NCI-H748 (cell line): ENCODE data around the gene RAD51B.
"Not testable (repeated sequence)": the region's sequence is repeated elsewhere in the genome, so short reads cannot be mapped to it uniquely, and the experiment has no call there.

Experiments
- DNase-seq: peaks from one replicate; lab custom pipeline; 2025; ENCODE audit not compliant: unreplicated experiment; lab: John Stamatoyannopoulos, UW

RAD51B gene

DNA sequence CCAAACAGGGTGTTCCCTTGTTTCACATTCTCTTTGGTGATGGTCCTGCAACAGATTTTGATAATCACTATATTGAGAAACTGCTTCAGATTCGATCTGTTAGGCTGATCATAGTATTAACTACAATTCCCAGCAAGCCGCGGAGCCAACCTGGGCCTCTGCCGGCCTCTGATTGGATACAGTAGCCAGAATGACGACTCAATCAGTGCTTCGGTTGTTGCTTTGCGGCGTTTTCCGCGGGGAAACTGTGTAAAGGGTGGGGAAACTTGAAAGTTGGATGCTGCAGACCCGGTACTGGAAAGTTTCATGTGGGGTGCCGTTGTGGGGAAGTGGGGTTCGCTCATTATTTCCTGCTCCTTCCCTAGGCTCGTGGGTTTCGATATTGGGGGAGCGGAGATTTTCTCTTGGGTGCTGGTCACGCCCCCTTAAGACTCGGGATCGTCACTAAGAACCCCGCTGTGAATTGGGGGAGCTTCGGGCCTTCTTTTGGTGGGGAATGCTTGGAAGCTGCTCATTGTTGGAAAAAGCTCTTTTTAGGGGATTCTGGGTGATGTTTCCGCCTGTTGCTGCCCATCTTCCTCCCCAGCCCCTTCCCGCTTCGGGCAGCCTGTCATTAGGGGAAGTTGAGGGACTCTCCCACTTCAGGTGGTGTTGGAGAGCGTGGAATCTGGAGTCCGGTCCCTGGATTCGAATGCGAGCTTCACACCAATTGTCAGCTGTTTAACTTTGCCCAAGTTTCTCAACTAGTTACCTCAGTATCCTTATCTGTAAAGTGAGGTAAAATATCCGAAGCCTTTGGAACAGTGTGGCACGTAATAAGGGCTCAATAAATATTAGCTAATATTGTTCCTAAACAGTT lies at the start of gene RAD51B:
TSS of gene RAD51B (plus strand) at position 217 of the 859 bp plus-strand sequence.
- DNase-seq, result peak; percentile 88

DNA sequence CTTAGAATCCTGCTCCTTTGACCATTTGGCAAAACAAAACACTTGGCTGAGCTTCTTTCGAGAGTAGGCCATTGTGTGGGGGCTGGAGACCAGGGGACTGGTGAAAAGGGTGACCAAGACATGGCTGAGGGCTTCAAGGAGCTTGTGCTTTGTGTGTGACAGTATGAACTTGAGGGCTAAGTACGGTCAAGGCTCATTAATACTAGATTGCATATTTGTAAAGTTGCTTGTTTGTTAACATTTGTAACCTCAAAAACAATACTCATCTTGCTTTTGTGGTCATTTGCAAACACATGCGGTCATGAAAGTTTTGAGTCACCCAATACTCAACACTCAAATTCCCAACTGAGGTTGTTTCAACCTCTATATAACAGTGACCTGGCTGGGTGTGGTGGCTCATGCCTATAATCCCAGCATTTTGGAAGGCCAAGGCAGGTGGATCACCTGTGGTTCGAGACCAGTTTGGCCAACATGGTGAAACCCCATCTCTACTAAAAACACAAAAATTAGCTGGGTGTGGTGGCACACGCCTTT lies 45.7 kb upstream of the RAD51B start:
- DNase-seq, result no peak

DNA sequence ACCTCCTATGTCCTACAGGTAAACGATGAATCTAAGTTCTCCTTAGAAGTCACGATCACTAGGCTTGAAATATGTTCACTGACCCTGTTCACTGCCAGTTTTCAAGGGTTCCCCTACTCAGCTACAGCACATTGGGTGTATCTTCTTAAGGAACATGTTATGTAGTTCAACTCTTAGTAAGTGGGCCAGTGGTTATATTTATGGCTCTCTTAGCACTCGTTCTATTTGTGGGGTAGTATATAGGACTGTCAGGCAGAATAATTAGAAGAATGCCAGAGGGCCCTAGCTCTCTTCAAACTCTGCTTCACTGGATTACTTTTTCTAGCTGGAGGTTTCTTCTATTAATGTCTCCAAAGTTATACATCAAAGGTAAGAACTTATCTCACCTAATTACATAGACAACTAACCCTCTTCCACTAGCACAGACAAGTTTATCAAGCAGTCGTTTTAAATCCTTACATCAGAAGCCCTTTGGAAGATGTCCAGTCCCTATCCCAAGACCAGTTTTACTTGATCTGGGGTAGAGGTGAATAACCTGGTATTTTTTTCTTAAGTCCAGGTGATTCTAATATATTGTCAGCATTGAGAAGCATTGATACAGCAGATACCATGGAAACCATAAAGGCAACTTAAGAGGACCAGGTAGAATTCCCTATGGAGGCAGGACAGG lies 42.8 kb upstream of the RAD51B start:
- no peak for DNase-seq

DNA sequence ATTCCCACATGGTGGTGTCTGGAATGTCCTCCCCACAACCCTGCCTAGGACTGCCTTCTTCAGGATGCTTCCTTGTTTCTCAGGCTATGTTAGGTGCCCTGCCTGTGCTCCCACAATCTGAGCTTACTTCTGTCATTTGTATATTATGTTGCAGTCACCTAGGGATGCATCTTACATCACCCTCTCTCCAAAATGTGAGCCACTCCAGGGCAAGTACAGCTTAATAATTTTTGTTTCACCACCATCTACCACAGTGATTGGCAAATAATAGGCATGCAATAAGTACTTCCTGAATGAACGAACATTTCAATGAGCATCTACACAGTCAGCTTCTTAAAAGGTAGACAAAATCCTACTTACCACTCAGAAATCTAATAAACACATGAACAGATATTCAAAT lies 40.8 kb upstream of the RAD51B start:
- DNase-seq, result no peak

DNA sequence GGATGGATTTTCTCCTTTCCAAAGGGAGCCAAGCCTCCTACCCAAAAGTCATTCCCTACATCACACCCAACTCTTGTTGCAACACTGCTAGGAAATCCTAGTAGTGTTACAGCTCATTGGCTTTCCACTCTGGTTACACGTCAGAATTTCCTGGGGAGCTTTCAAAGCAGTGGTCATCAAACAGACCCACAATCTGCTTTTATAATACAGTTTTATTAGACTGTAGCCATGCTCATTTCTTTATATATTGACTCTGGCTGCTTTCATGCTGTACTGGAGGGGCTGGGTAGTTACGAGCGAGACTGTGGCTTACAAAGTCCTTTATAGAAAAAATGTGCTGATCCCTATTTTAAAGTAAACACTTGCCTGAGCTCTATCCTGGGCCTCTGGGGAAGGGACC lies 37.5 kb upstream of the RAD51B start:
- no peak for DNase-seq

DNA sequence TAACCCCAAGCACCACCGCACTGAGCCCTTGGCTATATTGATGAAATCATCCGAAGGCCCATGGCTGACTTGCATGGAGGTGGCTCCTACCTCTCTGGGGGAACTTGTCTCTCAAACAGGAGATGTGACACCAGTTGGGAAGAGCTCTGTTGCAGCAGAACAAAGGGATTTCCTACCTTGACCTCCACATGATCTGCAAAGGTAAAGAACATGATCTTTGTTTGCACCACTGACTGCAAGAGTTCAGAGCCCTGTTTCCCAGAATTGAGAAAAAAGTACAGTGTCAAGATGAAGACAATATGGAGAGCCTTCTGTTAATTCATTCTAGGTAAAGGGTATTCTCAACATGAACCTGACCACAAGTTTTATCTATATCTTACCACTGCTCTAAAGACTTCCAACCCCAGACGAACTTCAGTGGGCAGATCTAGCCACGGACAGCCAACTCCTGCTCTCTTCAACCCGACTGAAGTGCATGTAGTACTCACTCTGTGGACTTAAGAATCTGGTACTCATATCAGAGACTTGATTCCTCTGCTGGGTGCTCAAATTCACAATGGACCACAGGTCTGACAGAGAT lies 35.2 kb upstream of the RAD51B start:
- DNase-seq, result no peak

DNA sequence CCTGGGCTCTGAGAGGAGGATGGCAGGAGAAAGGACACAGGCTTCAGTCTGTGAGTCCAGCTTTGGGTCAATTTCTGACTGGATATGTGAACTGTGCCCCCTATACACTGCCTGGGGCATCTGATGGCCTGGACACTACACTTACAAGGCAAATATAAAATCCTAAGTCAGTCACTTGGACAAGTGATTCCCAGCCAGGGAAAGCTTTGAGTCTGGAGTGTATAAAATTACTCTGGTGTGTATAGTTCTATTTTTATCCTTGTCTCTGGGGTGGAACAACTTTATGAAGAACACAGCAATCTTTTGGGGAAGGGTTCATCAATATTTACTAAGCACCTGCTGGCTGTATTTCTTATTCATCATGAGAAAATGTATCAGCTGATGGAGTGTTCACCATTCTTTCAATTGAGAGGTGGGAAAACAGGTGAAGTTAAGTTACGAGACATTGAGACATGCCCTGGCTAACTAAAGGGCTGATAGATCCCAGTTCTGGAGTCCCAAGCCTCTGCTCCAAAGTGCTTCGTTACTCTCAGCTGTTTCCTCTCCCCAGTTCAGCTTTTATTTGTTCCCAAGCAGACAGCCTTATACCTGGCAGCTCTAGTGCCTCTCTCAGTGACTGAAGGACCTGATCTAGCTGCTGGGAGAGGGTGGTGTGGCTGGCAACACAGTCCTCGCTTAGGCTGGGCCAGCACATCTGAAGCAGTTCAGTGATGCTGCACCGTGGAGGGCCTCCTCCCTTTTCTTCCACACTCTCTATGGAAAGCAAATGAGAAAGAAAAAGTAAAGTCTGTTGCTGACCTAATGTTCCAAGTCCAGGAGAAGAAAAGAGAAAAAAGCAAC lies 34.1 kb upstream of the RAD51B start:
- no peak for DNase-seq

DNA sequence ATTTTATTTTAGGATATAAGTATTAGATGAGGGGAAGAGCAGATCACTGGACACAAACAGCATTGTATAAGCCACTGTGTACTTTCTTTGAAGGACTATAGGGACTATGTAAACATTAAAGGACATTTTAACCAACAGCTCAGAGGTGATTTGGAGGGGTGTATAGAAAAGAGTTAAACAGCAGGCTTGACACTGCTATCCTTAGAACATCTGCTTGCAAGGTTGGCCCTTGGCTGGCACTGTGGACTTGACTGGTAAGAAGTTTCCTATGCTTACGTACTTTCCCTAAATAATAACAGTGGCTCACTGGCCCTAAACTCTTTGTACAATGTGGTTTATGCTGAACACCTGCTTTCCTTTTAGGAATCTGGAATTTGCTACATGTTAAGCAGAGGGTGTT lies 31.9 kb upstream of the RAD51B start:
- DNase-seq, result no peak

DNA sequence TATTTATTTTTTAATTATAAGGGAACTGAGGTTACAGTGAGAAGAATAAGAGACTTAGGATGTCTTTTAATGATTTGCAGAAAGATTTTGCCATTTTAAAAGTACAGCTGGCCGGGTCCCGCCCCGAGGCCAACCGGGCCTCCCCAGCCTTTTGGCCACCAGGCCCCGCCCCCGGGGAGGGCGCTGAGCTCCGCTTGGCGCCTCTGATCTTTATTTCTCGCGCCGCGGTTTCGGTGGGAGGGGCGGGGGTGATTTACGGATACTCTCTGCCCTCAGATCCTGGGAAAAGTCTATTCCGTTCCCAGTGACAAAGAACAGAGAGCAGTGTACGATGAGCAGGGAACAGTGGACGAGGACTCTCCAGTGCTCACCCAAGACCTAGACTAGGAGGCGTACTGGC lies 20.8 kb upstream of the RAD51B start:
- DNase-seq, result no peak

DNA sequence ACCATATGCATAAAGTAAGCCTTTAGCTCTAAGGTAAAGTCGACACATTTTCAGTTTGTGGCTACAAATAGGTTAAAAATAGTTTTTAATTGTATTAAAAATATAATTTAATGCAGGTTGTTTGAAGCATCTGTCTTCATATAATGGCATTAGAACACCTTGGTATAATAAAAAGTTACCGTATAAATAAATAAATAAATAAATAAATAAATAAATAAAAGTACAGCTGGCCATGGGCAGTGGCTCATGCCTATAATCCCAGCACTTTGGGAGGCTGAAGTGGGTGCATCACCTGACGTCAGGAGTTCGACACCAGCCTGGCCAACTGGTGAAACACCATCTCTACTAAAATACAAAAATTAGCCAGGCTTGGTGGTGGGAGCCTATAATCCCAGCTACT lies 18.8 kb upstream of the RAD51B start:
- DNase-seq, result no peak

DNA sequence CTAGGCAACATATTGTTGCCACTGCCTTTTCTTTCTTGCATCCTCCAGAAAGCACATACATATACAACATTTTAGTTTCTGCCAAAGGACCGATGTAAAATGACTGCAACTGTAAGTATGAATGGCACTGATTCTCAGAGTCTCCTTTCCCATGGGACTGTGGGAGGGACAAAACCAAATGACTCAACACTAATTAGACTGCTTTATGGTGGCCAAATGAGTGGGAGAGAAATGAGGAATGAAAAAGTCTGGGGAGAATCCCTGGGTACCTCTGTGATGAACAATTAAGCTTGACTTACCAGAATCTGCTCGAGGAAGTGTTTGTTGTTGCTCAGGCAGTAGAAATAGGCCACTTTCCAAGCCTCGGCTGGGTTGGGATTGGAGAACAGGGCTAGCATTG lies 13.3 kb upstream of the RAD51B start:
- no peak for DNase-seq

DNA sequence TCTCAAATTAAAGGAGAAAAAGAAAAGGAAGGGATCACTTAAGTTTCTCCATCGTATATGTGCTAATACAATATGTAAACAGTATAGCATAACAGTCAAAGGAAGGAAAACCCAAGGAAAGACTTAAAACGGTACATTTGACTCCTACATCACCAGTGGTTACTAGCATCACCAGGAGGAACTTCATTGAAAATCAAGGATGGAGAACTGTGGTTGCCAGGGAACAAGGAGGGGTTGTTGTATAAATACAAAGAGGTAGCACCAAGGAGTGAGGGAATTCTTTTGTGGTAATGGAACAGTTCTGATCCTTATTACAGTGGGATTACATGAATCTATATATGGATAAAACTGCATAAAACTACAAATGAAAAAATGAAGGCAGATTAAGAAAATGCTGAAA lies 4.8 kb upstream of the RAD51B start:
- no peak for DNase-seq

DNA sequence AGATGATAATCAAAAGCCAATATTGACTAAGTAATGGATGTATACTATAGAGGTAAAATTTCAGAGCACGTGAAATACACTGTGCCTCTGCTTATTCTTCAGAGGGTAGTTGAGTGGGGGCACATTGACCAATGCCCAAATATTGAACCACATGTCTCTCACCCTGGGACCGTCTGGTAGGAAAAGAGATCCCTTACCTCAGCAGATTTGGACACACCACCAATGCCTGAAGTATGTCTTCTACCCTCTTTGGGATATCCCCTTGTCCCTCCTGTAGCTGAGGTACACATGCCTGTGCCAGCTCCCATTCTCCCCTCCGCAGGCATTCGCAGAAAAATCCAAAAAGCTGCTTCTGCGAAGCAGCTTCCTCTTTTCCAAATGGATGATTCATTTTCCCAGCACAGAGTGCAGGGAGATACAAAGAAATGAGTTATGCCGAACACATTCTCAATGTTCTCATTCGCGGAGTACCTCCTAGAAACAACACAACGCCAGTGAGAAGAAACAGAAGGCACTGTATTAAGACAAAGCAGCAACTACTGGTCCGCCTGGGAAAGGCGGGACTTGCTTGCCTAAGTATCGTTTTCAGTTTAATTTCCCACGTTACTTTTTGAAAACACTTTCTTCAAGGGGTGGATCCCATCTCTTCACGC lies 3.9 kb upstream of the RAD51B start:
- peak; percentile 46 for DNase-seq

DNA sequence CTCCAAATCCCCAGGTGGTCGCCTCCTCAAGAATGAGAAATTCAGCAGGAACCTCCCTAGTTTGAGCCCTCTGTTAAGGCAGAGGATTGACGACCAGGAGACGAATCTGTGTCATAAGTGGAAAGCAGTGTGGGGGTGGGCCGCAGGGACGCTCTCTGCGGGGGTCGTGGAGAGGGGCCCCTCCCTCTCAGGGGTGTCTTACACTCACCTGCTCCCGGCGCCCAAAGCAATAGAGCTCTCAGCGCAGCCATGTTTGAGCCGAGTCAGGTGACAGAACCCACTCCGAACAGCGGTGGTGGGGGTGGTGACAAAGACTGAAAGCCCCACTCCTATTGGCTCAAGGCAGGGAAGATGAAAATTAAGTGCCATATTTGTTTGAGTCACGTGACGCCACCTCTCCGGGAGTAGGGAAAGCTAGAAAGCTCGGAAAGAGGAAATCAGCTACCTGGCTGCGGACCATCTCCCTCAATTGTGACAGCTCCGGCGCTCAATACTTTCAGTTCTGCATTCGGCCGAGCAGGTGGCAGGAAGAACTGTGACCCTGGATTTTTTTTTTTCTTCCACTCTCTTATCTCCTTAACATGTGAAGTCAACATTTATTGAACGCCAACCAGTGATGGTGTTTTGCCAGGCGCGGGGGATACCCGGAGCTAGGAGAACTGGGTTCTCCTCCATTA lies 3.1 kb upstream of the RAD51B start, which contains the start of gene ZFYVE26:
TSS of gene ZFYVE26 (minus strand) at position 265 of the 677 bp plus-strand sequence. CDS start 627 bp downstream, outside the sequence.
- peak; percentile 97 for DNase-seq

DNA sequence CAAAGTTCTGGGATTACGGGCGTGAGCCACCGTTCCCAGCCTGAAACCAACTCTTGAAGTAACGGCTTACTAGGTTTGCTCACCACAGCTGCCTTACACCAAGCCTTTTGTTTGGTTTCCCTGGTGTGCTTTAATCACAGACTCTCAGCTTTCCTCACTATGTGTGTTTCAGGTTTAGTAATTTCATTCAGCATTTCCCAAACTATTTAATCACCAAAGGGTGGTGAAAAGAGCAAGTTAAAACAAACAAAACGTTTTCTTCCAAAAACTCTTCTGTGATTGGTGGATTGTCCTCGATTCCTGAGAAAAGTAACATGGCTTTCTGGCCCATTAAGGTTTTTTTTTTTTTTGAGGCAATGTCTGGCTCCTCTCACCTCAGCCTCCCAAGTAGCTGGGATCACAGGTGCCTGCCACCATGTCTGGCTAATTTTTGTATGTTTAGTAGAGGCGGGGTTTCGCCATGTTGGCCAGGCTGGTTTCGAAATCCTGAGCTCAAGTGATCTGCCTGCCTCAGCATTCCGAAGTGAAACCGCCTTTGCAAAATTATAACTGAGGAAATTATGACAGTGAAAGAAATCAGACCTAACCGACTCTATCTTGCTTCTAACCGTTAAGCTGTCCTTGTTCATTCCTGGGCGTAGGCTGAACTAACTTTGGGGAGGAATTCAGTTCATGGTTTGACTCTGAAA lies 1.7 kb upstream of the RAD51B start:
- no peak for DNase-seq

DNA sequence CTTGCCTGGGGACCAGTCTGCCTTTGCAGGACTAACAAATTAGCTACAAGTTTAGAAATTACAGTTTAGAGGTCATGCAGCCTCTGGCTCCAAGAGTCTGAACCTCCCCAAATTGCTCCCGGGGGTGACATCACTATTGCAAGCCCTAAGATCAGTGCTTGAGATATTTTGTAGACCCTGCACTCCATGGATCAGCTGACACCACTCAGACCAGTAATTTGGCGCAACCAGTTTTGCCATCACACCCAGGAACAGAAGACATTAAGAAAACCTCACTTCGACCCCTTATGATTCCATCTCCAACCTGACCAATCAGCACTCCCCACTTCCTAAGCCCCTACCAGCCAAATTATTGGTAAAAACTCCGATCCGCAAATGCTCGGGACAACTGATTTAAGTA lies 1.1 kb upstream of the RAD51B start:
- not testable (repeated sequence) for DNase-seq

DNA sequence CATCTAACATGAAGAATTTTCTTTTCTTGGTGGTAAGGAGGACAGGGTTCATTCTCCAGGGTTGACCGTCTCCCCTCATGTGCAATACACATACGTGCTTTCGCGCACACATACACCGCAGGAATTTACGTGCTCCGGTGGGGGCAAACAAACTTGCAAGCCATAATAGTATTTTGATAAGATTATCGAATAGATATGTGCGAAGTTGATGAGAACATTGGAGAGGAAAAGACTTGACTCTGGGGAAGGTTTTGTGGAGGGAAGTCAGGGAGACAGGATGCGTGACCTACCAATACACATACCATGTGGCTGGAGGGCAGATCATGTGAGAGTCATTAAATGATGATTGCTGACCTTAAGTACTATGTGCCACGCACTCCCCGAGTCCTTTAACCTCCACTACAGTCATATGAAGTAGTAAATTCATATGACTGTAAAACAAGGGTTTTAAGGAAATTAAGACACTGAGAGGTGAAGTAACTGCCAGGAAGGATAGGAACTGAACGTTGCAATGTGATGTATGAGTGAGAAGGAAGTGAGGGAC lies 921 bp downstream of the RAD51B start:
- peak; percentile 32 for DNase-seq

DNA sequence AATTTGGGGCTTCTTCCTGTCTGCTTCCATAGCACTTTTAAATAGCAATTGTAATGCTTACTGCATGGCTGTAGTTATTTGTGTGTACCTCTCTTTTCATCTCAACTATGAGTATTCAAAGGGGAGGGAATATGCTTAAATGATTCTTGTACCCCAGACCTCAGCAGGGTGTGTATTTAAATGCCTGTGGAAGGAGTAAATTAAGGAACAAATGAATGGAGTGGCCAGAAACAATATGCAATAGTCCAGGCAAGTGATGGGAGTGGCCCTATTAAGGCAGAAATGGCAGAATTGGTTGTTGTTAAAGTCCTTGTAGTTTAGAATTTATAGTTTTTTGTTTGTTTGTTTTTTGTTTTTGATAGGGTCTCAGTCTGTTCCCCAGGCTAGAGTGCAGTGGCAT lies 1.5 kb downstream of the RAD51B start:
- no peak for DNase-seq

DNA sequence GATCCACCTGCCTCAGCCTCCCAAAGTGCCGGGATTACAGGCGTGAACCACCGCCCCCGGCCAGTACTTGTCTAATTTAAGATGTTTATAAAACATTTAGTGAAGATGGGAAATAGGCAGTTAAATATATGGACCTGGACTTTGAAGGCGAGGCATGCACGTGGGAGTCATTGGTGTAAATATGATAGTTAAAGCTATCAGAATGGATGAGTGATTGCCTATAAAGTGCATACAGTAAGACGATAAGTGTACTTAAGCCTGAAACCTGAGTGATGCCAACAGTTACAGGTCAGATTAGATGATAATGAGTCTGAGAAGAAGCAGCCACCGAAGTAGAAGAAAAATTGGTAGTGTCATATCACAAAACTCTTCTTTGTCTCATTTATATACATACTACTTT lies 11.5 kb downstream of the RAD51B start:
- DNase-seq, result no peak
